GM12878 (cell line): ENCODE results near the gene KRTAP22-1. TPM values are rescaled to one million over a fixed set of nuclear protein-coding genes. Genes with fewer than 3 reads are reported as not detected.

Experiments used
- ATAC-seq: fragments of 200-7000 bp; cut with Tn5 transposase; 3 replicates; pipeline ENCODE4 v1.9.1; 2020; ENCODE audit warnings: mild to moderate bottlenecking, moderate library complexity
- BruUV-seq: library from RNA; stranded (reverse); fragments of 400-500 nt; replicated peaks from 2 replicates; lab custom pipeline; 2021; lab: Mats Ljungman, UMichigan
- CTCF ChIA-PET: fragments of 300-600 bp; sonication (Branson Sonifier 250); formaldehyde crosslinking; extraction: SDS; loops from one replicate; lab custom pipeline; 2021; ENCODE audit warnings: inconsistent platforms; lab: Yijun Ruan, JAX
- POLR2A ChIA-PET: fragments of 350-600 bp; formaldehyde crosslinking; extraction: SDS; loops from one replicate; lab custom pipeline; 2021; ENCODE audit warnings: inconsistent platforms; lab: Charles Lee
- RAD21 ChIA-PET: fragments of 300-600 bp; sonication (Branson Sonifier 250); formaldehyde crosslinking; loops from one replicate; lab custom pipeline; 2023; ENCODE audit warnings: antibody characterized with exemption; ENCODE audit not compliant: unreplicated experiment; lab: Charles Lee
- SMC1A ChIA-PET: fragments of 300-600 bp; sonication (Branson Sonifier 250); formaldehyde crosslinking; loops from one replicate; lab custom pipeline; 2023; ENCODE audit not compliant: unreplicated experiment, uncharacterized antibody; lab: Charles Lee
- DNase-seq: peaks from one replicate; pipeline ENCODE4 v3.0.0-alpha.2; 2011; ENCODE audit warnings: low read depth, low spot score
- FAIRE-seq: peaks from 3 replicates; lab custom pipeline; 2011; peaks lifted over from hg19 to GRCh38; lab: Jason Lieb, UNC
- H2AFZ ChIP-seq: 2 replicates; pipeline ENCODE4 v1.6.0; 2011; ENCODE audit warnings: low read depth, low read length, control low read depth; ENCODE audit not compliant: control insufficient read depth
- H3K27ac ChIP-seq: 2 replicates; pipeline ENCODE4 v1.5.1; 2011; ENCODE audit warnings: control low read depth; ENCODE audit not compliant: control insufficient read depth, insufficient read depth
- H3K27me3 ChIP-seq, 2 experiments: replicated peaks in 1 of 2; 2 replicates each; pipeline versions ENCODE4 v1.6.0 to v1.6.1; 2011; ENCODE audit warnings: low read length in 1 of 2; ENCODE audit not compliant: control insufficient read depth in 2 of 2, insufficient read depth in 2 of 2
- H3K36me3 ChIP-seq, 2 experiments: 2 replicates each; pipeline ENCODE4 v1.5.1; 2011; ENCODE audit warnings: low read length in 1 of 2; ENCODE audit not compliant: control insufficient read depth in 2 of 2, insufficient read depth in 2 of 2
- H3K4me1 ChIP-seq: 2 replicates; pipeline ENCODE4 v1.6.1; 2011; ENCODE audit warnings: mild to moderate bottlenecking, low read length, moderate library complexity, mixed read lengths; ENCODE audit not compliant: control insufficient read depth, insufficient read depth
- H3K4me2 ChIP-seq: 2 replicates; pipeline ENCODE4 v1.6.0; 2011; ENCODE audit warnings: control low read depth; ENCODE audit not compliant: control insufficient read depth, insufficient read depth
- H3K4me3 ChIP-seq: fragments of 200-600 bp; sonication (generic); 2 replicates; pipeline ENCODE4 v1.5.1; 2016
- H3K79me2 ChIP-seq: 2 replicates; pipeline ENCODE4 v1.6.0; 2011; ENCODE audit warnings: low read length; ENCODE audit not compliant: control insufficient read depth, insufficient read depth
- H3K9ac ChIP-seq: 2 replicates; pipeline ENCODE4 v1.8.0; 2011; ENCODE audit warnings: low read length, control low read depth, mixed read lengths; ENCODE audit not compliant: control insufficient read depth, insufficient read depth
- H3K9me3 ChIP-seq: replicated peaks from 3 replicates; pipeline ENCODE4 v1.5.1; 2011; ENCODE audit warnings: mild to moderate bottlenecking, low read length; ENCODE audit not compliant: control insufficient read depth, insufficient read depth
- H4K20me1 ChIP-seq: 2 replicates; pipeline ENCODE4 v1.6.0; 2011; ENCODE audit not compliant: control insufficient read depth, insufficient read depth
- ASH2L ChIP-seq: fragments of 300-600, 200-600 bp; sonication (generic); IDR thresholded peaks from 2 replicates; pipeline ENCODE4 v1.6.1; 2017; ENCODE audit warnings: low read depth, mild to moderate bottlenecking, borderline replicate concordance
- CBFB ChIP-seq: IDR thresholded peaks from 2 replicates; pipeline ENCODE4 v1.6.1; 2016; ENCODE audit warnings: antibody characterized with exemption, low read depth
- HCFC1 ChIP-seq: fragments of 150-350 bp; IDR thresholded peaks from 2 replicates; pipeline ENCODE4 v1.6.1; 2014; ENCODE audit warnings: low read length
- IKZF2 ChIP-seq, 2 experiments: fragments of 450-650 bp; IDR thresholded peaks; 2 replicates each; pipeline ENCODE4 v1.6.1; 2017; ENCODE audit warnings: mild to moderate bottlenecking in 2 of 2, moderate library complexity in 2 of 2
- KAT2A ChIP-seq: conservative IDR thresholded peaks from 2 replicates; pipeline ENCODE4 v1.6.1; 2011; ENCODE audit warnings: low read depth, low read length; ENCODE audit not compliant: control insufficient read depth
- SIN3A ChIP-seq: IDR thresholded peaks from 2 replicates; pipeline ENCODE4 v1.6.1; 2012; ENCODE audit warnings: low read depth, low read length, improper control_type of control experiment
- SUPT20H ChIP-seq: IDR thresholded peaks from 2 replicates; pipeline ENCODE4 v1.6.1; 2011; ENCODE audit warnings: low read depth, mild to moderate bottlenecking, low read length, moderate library complexity, borderline replicate concordance; ENCODE audit not compliant: control insufficient read depth
- ZBED1 ChIP-seq: IDR thresholded peaks from 2 replicates; pipeline ENCODE4 v1.6.1; 2016; ENCODE audit warnings: borderline replicate concordance
- ZSCAN29 ChIP-seq: fragments of 450-650 bp; IDR thresholded peaks from 2 replicates; pipeline ENCODE4 v1.6.1; 2017; ENCODE audit warnings: mild to moderate bottlenecking, moderate library complexity
- WGBS: methylation state at CpG from one replicate; pipeline ENCODE4 v1.1.6; 2016; ENCODE audit warnings: low lambda C conversion rate; ENCODE audit not compliant: insufficient replicate concordance, insufficient coverage; ENCODE audit errors: missing lambda C conversion rate; 5-methylcytosine and 5-hydroxymethylcytosine counted together
- in situ Hi-C: fragments of 300-500 bp; cut with MboI; formaldehyde crosslinking; loops from 9 replicates; pipeline ENCODE4 v1.14.3; 2018; ENCODE audit warnings: mixed read lengths
- intact Hi-C: fragments of 100-400 bp; cut with micrococcal nuclease; formaldehyde crosslinking; loops from one replicate; pipeline ENCODE4 v1.14.2; 2022; ENCODE audit not compliant: unreplicated experiment
- polyA plus RNA-seq, 11 experiments: library from polyadenylated mRNA; depleted of rRNA in 4 of 11; unstranded in 6 of 11; stranded (reverse) in 5 of 11; fragments of >200 nt; fragmentation: Nextera tagmentation in 4 of 11; fragmentation: Illumina TruSeq in 1 of 11; extraction: Ambion mirVana in 4 of 11; extraction: Trizol in 1 of 11; gene quantifications; 1 replicate in 1 of 11; 2 replicates in 10 of 11; pipeline versions ENCODE4 v1.2.1 to v1.2.3, GENCODE V29; 2011 to 2016; ENCODE audit warnings: inconsistent platforms in 2 of 11, missing spikeins in 2 of 11, low read depth in 1 of 11
- total RNA-seq, 4 experiments: library from RNA; depleted of rRNA in 3 of 4; stranded (reverse); fragments of >200 nt in 3 of 4; fragmentation: Illumina TruSeq in 1 of 4; extraction: Trizol in 1 of 4; gene quantifications; 2 replicates each; pipeline versions ENCODE4 v1.2.1 to v1.2.3, GENCODE V29; 2013 to 2021
- TF ChIP-seq, protein P1 (sequence below): fragments of 450-650 bp; IDR thresholded peaks from 2 replicates; pipeline ENCODE4 v1.6.1; 2018; ENCODE audit warnings: borderline replicate concordance, mild to moderate bottlenecking; ENCODE audit not compliant: partially characterized antibody

Gene KRTAP22-1
- total and polyA plus RNA-seq, 10 of the 15 experiments (the other 5 are each of a cell fraction or from before 2014, with no cell fraction given) = not detected

DNA sequence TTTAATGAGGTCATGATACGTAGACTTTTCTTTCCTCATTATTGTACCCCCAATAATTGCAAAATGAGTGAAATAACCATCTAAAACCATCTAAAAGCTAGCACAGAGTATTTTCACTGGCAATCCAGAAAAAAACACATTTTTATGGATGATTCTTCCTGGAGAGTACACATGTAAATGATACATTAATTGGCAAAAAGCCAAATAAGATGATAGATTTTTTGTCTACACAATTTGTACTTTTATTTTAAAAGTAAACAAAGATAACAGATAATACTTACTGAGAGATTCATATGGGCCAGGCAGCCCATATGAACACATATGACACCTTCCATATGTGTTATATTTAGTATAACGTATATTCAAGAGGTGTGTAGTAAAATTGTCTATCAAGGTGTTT, 37.3 kb upstream of the KRTAP22-1 start:
- Histone ChIP-seq H3K79me2 (no peaks in the 10 kb centered on the region), H3K9ac (no peak overlapping the region)
- TF ChIP-seq KAT2A (no peak), SIN3A (no peak), ZSCAN29 (no peak), IKZF2 (IDR thresholded peaks at IDR 0.05) (no peak), ZBED1 (no peak), CBFB (no peak), ASH2L (no peak), HCFC1 (no peak), SUPT20H (no peak)
- TF ChIP-seq, protein P1, sequence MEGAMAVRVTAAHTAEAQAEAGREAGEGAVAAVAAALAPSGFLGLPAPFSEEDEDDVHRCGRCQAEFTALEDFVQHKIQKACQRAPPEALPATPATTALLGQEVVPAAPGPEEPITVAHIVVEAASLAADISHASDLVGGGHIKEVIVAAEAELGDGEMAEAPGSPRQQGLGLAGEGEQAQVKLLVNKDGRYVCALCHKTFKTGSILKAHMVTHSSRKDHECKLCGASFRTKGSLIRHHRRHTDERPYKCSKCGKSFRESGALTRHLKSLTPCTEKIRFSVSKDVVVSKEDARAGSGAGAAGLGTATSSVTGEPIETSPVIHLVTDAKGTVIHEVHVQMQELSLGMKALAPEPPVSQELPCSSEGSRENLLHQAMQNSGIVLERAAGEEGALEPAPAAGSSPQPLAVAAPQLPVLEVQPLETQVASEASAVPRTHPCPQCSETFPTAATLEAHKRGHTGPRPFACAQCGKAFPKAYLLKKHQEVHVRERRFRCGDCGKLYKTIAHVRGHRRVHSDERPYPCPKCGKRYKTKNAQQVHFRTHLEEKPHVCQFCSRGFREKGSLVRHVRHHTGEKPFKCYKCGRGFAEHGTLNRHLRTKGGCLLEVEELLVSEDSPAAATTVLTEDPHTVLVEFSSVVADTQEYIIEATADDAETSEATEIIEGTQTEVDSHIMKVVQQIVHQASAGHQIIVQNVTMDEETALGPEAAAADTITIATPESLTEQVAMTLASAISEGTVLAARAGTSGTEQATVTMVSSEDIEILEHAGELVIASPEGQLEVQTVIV = no peak
- TF ChIP-seq, all 136 proteins: peak for 0
- no peaks in the 10 kb centered on the region for H3K4me1 ChIP-seq
- intact Hi-C loops = no loop called here
- in situ Hi-C loops = no loop called here
- ChIA-PET POLR2A (interaction anchor here (0.6 kb wide), 1 partner anchor 153 kb away, joined by 8 read pairs; no protein-coding TSS in a partner anchor), RAD21 (no interaction called here), CTCF (no interaction called here), SMC1A (no interaction called here)
- ATAC-seq = no peak
- no peaks in the 10 kb centered on the region for H3K36me3 ChIP-seq
- no peak overlapping the region for H2AFZ ChIP-seq
- no peak for FAIRE-seq
- BruUV-seq = no TSS peak
- no peaks in the 10 kb centered on the region for H4K20me1 ChIP-seq
- no peak overlapping the region for H3K27ac ChIP-seq
- no peak overlapping the region for H3K4me2 ChIP-seq
- 13% methylated on average over 2 of the region's 2 CpGs for WGBS
- H3K27me3 ChIP-seq = no peaks in the 10 kb centered on the region
- no peaks in the 10 kb centered on the region; the same call in 2 of the 3 replicates for H3K9me3 ChIP-seq
- H3K4me3 ChIP-seq = no peak overlapping the region
- no peak for DNase-seq
